Adrenal gland (tissue), 12 donors: ENCODE results near the gene CHN2. TPM values are rescaled to one million over a fixed set of nuclear protein-coding genes. Genes with fewer than 3 reads are reported as not detected.

Source experiments
- DNase-seq, 7 donors: peaks; one replicate each; pipeline ENCODE4 v3.0.0-alpha.2; 2019 to 2020
- H3K27ac ChIP-seq, 5 donors: fragments of 200-600 bp; sonication (generic) in 4 of 5; 1 replicate in 3 of 5; 2 replicates in 2 of 5; pipeline versions ENCODE4 v1.5.1 to v1.8.0; 2016 to 2020; ENCODE audit warnings: mild to moderate bottlenecking in 1 of 5
- H3K27me3 ChIP-seq: fragments of 200-600 bp; 2 replicates; pipeline ENCODE4 v1.8.0; 2021
- H3K36me3 ChIP-seq, 2 donors: fragments of 200-600 bp; replicated peaks in 1 of 2; 1 replicate in 1 of 2; 2 replicates in 1 of 2; pipeline versions ENCODE4 v1.5.1 to v1.8.0; 2018 to 2022
- H3K4me1 ChIP-seq, 2 donors: fragments of 200-600 bp; replicated peaks in 1 of 2; 1 replicate in 1 of 2; 2 replicates in 1 of 2; pipeline versions ENCODE4 v1.5.1 to v1.8.0; 2018 to 2021
- H3K4me3 ChIP-seq, 4 donors: fragments of 200-600 bp; sonication (generic) in 3 of 4; one replicate each; pipeline ENCODE4 v1.5.1; 2016 to 2018
- H3K9me3 ChIP-seq, 3 donors: fragments of 200-600 bp; sonication (generic) in 1 of 3; replicated peaks in 1 of 3; 1 replicate in 2 of 3; 2 replicates in 1 of 3; pipeline versions ENCODE4 v1.5.1 to v1.8.0; 2016 to 2021
- CTCF ChIP-seq, 6 experiments: fragments of 450-650 bp in 4 of 6; fragments of 200-600 bp in 2 of 6; sonication (generic) in 1 of 6; IDR thresholded peaks; 1 replicate in 5 of 6; 2 replicates in 1 of 6; pipeline versions ENCODE4 v1.5.1 to v1.8.0; 2016 to 2021; ENCODE audit warnings: antibody characterized with exemption in 6 of 6, mild to moderate bottlenecking in 2 of 6, moderate library complexity in 1 of 6
- POLR2A ChIP-seq, 2 donors: fragments of 450-650 bp; IDR thresholded peaks; one replicate each; pipeline ENCODE4 v1.6.1; 2017; ENCODE audit warnings: antibody characterized with exemption in 2 of 2, mild to moderate bottlenecking in 2 of 2, moderate library complexity in 1 of 2
- WGBS, 4 donors: extraction: QIAGEN DNeasy Blood & Tissue Kit in 2 of 4; methylation state at CpG; one replicate each; pipeline versions ENCODE4 v1.1.5 to v1.1.7; 2013 to 2017; 5-methylcytosine and 5-hydroxymethylcytosine counted together
- intact Hi-C, 2 donors: fragments of 100-400 bp; cut with DNase I; formaldehyde crosslinking; loops; one replicate each; pipeline versions ENCODE4 v1.14.1 to v1.15.0; 2022 to 2023
- polyA plus RNA-seq, 3 donors: library from polyadenylated mRNA; stranded (reverse); fragments of 200-250 nt in 2 of 3; fragments of 350-450 nt in 1 of 3; fragmentation: Illumina TruSeq in 1 of 3; extraction: RNeasy Lipid Tissue Mini Kit (QIAGEN cat#74804) in 1 of 3; gene quantifications; one replicate each; pipeline ENCODE4 v1.2.3, GENCODE V29; 2013 to 2014
- total RNA-seq, 9 donors: library from RNA; depleted of rRNA in 4 of 9; stranded (reverse); fragments of >200 nt in 4 of 9; fragments of 120-200 nt in 1 of 9; fragmentation: NEBNext Ultra II Directional in 1 of 9; extraction: Animal tissue kit (Norgen Biotek cat#: 25700) in 1 of 9; gene quantifications; one replicate each; pipeline versions ENCODE4 v1.1.0 to v1.2.4, GENCODE V29; 2013 to 2023
- donor health status: healthy with polysubstance abuse.
- donor health status: Bipolar disorder and iron deficiency.
- donor health status: DM: yes; HTN: yes; CAD: no.
- donor health status: DM: no; HTN: no; CAD: no.
- donor health status: DM: no; HTN: no; CAD: no.
- donor health status: DM: yes; HTN: yes; CAD: no.

CHN2 gene
- total and polyA plus RNA-seq, 12 donors = 2.7 to 35.4 (median 11.5) TPM

DNA sequence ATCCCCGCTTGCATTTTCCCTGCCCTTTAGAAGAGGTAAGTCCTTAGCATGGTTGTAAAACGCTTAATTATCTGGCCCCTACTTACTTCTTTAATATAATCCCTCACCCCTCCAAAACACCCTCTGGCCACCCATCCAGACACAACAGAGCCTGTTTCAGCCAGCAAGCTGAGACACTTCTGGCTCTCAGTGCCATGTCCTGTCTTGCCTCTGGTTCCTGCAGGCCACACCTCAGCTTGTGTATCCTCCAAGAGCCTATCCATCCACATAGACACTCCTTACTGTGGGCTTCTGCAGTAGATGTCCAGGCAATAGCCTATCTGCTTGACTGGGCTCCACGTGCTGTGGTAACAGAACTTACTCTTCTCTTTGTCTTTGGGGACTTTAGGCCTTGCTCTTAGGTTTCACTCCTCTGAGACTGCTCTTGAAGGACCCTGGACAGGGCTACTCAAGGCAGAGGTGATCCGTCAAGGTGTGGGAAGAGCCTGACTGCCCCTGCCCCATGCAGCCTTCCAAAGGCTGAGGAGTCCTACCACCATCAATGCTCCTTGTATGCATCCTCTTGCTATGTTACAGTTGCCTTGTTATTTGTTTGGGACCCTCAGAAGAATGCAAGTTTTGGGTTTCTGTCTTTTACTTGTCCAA lies 149.9 kb downstream of the CHN2 start:
- intact Hi-C loops = loop anchor here in 1 of 2 donors (5.0 kb wide), 1 partner anchor 152 kb away; the partner anchor contains the start of gene CHN2
- no peak overlapping the region for H3K27ac ChIP-seq
- 95 to 98% (median 97%) methylated on average over 4 of the region's 4 CpGs for WGBS, 4 donors

DNA sequence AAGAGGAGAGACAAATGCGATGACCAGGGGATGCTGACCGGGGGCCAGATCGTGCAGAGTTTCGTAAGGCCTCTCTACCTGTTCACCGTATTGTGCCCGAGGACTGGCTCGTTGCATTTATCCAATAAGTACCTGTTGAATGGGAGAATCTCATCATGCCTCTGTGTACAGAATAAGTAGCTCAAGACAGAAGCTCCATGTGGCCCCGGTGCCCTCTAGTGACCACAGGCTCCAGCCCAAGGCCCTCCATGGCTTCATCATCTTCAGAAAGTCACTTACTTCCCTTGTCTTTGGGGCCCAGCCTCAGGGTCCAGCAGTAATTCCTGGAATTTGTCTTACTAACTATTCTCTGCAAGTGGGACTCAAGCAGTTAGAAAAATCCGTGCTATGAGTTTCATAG lies 151.0 kb downstream of the CHN2 start:
- Histone ChIP-seq H3K9me3 (no peaks in the 10 kb centered on the region), H3K36me3 (no peaks in the 10 kb centered on the region), H3K4me3 (no peak overlapping the region), H3K27ac (no peak overlapping the region), H3K27me3 (no peaks in the 10 kb centered on the region), H3K4me1 (no peaks in the 10 kb centered on the region)
- peak; percentile 33 to 80 (median 67) for DNase-seq
- TF ChIP-seq CTCF (IDR thresholded peaks at IDR 0.05) = peak; percentile 7 to 46 (median 42)
- no peak for TF ChIP-seq POLR2A (IDR thresholded peaks at IDR 0.05)
- intact Hi-C loops = no loop called here
- WGBS, 4 donors = 83 to 86% (median 84%) methylated on average over 9 of the region's 9 CpGs

More for the DNA sequence above, 149.9 kb downstream of the CHN2 start:
- DNase-seq = no peak
- H3K4me1 ChIP-seq = no peaks in the 10 kb centered on the region
- TF ChIP-seq CTCF (IDR thresholded peaks at IDR 0.05) (no peak), POLR2A (IDR thresholded peaks at IDR 0.05) (no peak)
- H3K4me3 ChIP-seq = no peak overlapping the region
- H3K27me3 ChIP-seq = no peaks in the 10 kb centered on the region
- H3K9me3 ChIP-seq = no peaks in the 10 kb centered on the region
- no peaks in the 10 kb centered on the region for H3K36me3 ChIP-seq

DNA sequence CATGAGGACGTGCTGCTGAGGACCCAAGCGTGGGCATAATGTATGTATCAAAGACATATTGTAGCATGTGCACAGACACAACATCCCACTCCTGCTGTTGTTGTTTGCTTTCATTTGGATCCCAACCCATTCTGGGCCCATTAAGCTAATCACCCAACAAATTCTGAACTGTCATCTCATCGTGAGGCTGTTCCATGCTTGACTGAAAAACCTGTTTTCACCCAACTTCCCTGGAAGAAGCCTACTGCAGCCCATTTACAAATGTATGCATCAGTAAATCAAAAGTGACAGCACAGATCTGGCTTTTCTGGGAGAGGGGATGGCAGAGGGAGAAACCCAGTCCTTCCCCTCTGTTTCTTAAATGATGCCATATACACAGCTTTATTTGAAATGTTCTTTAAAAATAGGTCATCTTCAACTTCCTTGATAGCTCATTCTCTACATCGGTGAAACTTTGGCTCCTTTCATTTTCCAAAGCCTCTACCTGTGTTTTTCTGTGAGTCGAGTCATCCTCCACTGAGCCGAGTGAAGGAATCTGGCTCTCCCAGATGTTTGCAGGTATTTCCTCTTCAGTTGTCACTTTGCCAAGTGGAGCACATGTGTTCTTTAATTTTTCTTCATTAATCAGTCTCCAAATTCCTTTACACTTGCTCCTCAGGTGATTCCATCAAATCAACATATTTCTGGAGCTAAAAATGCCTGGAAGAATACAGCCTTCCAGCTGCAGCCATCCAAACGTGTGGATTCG lies 151.8 kb downstream of the CHN2 start:
- WGBS, 4 donors = 83 to 89% (median 87%) methylated on average over 8 of the region's 8 CpGs
- no peak for DNase-seq
- Histone ChIP-seq H3K4me3 (no peak overlapping the region), H3K27ac (no peak overlapping the region), H3K36me3 (no peaks in the 10 kb centered on the region), H3K9me3 (no peaks in the 10 kb centered on the region), H3K4me1 (no peaks in the 10 kb centered on the region), H3K27me3 (no peaks in the 10 kb centered on the region)
- intact Hi-C loops = no loop called here
- TF ChIP-seq CTCF (IDR thresholded peaks at IDR 0.05) (no peak), POLR2A (IDR thresholded peaks at IDR 0.05) (no peak)

DNA sequence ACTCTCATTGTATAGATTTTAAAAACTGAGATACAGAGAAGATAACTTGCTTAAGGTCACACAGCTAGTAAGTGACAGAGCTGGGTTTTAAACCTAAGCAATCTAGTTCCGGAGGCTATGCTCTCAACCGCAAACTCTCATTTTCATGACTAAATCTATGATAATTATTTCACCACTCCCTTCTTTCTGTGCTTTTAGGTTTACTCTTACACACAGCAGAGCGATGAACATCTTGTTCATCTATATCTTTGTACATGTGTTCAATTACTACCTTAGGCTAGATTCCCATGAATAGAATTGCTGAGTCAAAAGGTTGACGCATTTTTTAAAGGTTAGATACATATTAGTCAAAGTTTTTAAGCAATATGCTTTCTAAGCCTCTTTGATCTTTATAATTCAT lies 154.8 kb downstream of the CHN2 start:
- 59 to 64% (median 61%) methylated on average over 4 of the region's 4 CpGs for WGBS, 4 donors
- no peaks in the 10 kb centered on the region for H3K27me3 ChIP-seq
- TF ChIP-seq POLR2A (IDR thresholded peaks at IDR 0.05) = no peak
- no peak for DNase-seq
- no peaks in the 10 kb centered on the region for H3K9me3 ChIP-seq
- no peaks in the 10 kb centered on the region for H3K4me1 ChIP-seq
- intact Hi-C loops = no loop called here
- H3K27ac ChIP-seq = peak overlapping the region in 1 of 5 donors; percentile 48
- no peaks in the 10 kb centered on the region for H3K36me3 ChIP-seq
- no peak overlapping the region for H3K4me3 ChIP-seq
